NT2/D1 (cell line): ENCODE results near the gene TGFBR3.

Experiments used
- SUZ12 ChIP-seq: IDR thresholded peaks from 2 replicates; pipeline ENCODE4 v1.6.1; 2011; ENCODE audit not compliant: insufficient read length, insufficient read depth; ENCODE audit errors: extremely low read depth
- ZNF274 ChIP-seq: IDR thresholded peaks from 2 replicates; pipeline ENCODE4 v1.6.1; 2011; ENCODE audit warnings: mild to moderate bottlenecking, low read depth, low read length

GRCh38 chr1:91696321-91696720 is 189.6 kb downstream of the TGFBR3 start:
- no peak for TF ChIP-seq ZNF274
- no peak for TF ChIP-seq SUZ12
